GM15510 (cell line): Measurements from ENCODE around the gene ZNF665.
A peak's percentile ranks its signal among the peaks of the same experiment; 100 is the strongest.

Experiments
- POLR2A ChIP-seq: IDR thresholded peaks from 3 replicates; pipeline ENCODE4 v1.6.1; 2011; ENCODE audit warnings: borderline replicate concordance; ENCODE audit not compliant: insufficient read length; ENCODE audit errors: extremely low read depth

ZNF665 gene

DNA sequence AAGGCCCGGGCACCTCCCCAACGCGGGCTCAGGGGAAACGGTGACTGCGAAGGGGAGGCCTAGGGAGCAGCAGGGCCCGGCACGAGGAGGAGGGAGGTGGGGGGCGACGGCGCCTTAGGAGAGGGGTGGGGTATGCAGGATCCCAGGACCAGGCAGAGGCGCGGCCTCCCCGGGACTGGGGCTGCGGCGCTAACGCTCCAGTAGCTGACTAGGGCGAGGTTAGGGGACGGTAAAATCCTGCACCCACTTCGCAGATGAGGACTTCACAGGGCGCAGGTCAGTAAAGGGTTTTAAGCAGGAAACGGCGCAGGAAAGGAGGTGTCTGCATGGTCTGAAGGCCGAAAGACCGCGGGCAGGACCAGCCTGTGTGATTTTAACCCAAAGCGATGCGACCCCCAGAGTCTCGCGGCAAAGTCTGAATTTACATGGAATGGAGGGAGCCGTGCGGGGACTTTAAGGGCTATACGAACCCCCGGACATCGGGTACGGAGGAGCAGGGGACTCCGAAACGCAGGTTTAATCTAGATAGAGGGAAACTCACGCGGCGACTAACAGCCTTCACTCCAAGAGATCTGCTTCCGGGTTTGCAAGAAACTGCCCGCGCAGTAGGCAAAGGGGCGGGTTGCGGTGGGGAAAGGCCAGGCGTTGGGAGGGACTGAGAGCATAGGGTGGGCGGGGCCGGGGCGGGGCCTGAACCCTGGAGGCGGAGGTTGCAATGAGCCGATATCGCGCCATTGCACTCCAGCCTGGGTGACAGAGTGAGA lies at the start of gene ZNF665:
Gene ZNF665, minus strand, starts transcription at position 588 of the 764 bp plus-strand sequence. CDS start 10,460 bp downstream, outside the sequence.
- peak; percentile 41 for TF ChIP-seq POLR2A

DNA sequence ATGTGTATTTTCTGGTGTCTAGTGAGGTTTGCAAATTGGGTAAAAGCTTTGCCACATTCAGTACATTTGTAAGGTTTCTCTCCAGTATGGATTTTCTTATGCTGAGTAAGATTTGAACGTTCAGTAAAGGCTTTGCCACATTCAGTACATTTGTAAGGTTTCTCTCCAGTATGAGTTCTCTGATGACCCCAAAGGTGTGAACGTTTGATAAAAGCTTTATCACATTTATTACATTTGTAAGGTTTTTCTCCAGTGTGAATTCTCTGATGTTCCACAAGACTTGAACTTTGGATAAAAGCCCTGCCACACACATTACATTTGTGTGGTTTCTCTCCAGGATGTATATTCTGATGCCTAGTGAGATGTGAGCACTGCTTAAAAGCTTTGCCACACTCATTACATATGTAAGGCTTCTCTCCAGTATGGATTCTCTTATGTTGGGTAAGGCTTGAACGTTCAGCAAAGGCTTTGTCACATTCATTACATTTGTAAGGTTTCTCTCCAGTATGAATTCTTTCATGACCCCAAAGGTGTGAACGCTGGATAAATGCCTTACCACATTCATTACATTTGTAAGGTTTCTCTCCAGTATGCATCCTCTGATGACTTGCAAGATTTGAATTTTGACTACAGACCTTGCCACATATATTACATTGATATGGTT lies 44.1 kb upstream of the ZNF665 start:
- TF ChIP-seq POLR2A = no peak

DNA sequence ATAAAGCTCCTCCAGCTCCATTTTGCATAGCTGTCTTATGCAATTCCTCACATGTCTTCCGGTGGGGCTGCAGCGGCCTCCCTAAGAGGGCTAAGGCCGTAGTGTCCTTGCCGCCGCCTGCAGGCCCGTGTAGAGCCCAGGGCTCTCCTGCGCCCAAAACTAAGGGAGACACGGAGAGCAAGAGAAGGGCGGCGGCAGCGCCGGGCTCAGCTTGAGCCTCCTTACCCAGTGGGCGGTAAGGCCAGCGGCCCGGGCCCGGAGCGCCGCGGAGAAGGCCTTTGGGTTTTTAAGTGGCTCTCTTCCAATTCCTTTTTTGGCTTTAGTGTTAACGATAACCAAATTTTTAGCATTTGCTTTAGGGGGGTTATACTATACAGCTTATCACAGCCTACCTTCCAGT lies 31.4 kb upstream of the ZNF665 start:
- no peak for TF ChIP-seq POLR2A

- TF ChIP-seq POLR2A = no peak
These were observed 19.7 kb upstream of the ZNF665 start for GRCh38 chr19:53212703-53213320.

DNA sequence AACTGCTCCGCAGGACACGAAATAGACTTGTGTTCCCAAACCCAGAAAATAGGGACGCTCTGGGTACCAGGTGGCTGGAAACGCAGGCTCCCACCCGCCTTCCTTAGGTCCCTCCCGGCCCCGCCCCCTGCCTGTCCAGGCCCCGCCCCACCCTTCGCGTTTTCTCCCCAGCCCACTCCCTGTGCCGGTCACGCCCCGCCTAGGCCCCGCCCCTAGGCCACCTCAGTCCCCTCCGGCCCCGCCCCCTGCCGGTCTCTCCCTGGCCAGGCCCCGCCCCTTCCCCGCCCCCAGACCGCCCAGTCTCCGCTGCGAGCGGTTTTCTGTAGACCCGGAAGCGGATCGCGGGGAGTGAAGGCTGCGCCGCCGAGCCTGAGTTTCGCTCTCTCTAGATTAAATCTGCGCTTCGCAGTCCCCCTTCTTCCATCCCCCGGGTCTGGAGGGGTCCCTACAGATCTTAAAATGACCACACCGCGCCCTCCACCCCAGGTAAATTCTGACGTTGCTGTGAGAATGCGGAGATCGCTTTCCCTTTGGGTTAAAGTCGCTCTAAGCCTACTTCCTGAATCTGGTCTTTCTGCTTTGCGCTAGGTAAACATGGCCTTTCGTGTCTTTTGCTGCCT lies 3.7 kb upstream of the ZNF665 start:
- peak; percentile 61 for TF ChIP-seq POLR2A

GRCh38 chr19:53195265-53195903 lies 2.2 kb upstream of the ZNF665 start:
- TF ChIP-seq POLR2A = no peak

DNA sequence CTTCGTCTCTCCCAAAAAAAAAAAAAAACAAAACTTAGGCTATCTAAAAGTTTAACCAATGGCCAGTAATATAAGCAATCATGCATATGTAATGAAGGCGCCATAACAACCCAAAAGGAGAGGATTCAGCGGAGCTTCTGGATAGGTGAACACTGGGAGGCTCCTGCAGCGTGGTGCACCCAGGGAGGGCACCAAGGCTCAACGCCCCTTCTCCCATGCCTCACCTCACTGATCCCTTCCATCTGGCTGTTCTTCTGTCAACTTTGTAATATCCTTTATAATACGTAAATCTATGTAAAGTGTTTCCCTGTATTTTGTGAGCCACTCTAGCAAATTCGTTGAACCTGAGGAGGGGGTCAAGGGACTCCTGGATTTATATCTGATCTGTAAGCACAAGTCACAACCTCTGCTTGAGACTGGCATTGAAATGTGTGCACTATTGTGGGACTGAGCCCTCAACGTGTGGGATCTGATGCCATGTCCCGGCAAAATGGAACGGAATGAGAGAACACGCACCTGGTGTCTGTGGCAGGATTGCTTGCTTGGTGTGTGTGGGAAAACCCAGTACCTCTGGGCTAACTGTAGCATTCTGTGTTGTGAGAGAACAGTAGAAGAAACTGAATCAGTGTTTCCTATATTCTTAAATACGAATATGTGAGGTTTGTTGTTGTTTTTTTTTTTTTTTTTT lies 521 bp upstream of the ZNF665 start:
- no peak for TF ChIP-seq POLR2A

DNA sequence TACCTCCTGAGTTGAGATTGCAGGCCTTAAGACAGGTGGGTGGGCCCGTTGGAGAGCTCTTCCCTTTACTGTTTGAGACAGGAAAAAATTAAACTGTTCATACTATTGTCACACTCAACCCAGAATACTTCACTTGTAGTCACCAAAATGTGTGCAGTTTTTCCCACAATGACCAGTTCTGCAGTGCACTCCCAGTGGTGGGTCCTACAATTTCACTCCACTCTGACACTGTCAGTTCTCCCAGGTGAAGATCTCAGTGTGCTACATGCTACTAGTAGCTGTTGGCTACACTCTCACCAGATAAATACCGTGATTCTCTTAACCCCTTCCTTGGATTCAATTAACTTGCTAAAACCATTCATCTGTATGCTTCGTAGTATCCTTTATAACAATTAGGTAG lies 2.9 kb downstream of the ZNF665 start:
- no peak for TF ChIP-seq POLR2A

- no peak for TF ChIP-seq POLR2A
These were observed 9.9 kb downstream of the ZNF665 start for GRCh38 chr19:53183146-53183764.

DNA sequence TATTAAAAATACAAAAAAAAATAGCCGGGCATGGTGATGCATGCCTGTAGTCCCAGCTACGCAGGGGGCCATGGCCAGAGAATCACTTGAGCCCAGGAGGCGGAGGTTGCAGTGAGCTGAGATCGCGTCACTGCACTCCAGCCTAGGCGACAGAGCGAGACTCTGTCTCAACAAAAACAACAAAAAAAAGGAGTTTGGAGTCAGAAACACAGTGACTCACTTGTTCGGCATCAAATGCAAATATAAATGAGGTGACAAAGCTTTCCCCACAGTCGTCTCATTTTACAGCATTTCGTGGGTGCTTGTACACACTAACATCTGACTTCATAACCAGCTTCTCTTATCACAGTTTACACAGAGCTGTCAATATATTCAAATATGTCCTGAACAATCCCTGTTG lies 11.0 kb downstream of the ZNF665 start:
- no peak for TF ChIP-seq POLR2A

DNA sequence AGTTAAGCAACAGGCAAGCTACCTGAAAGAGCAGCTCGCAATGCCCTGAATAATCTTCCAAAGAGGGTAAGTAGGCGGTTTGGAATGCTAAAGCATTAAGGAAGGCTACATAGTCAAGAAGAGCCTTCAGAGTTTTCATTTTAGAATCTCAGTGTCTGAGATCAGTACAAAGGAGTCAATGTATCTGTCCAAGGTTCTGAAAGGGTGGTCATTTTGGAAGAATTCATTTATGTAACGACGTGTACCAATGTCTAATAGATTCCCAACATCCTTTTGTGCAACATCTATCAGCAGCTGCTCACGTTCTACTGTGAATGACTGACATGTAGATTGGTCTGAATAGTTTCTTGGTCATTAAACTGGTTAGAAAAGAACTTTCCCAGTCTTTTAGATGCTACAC lies 15.2 kb downstream of the ZNF665 start:
- no peak for TF ChIP-seq POLR2A

- TF ChIP-seq POLR2A = no peak
These were observed 20.3 kb downstream of the ZNF665 start for GRCh38 chr19:53172889-53173288.

DNA sequence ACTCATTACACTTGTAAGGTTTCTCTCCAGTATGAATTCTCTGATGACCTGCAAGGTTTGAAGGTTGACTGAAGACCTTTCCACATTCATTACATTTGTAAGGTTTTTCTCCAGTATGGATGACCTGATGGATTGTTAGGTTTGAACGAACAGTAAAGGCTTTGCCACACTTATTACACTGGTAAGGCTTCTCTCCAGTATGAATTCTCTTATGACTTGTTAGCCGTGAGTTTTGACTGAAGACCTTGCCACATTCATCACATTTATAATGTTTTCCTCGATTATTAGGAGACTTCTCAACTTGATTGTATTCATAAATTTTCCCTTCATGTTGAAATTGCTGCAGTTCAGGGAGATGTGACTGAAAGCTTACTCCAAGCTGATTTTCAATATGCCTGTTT lies 27.5 kb downstream of the ZNF665 start:
- no peak for TF ChIP-seq POLR2A

DNA sequence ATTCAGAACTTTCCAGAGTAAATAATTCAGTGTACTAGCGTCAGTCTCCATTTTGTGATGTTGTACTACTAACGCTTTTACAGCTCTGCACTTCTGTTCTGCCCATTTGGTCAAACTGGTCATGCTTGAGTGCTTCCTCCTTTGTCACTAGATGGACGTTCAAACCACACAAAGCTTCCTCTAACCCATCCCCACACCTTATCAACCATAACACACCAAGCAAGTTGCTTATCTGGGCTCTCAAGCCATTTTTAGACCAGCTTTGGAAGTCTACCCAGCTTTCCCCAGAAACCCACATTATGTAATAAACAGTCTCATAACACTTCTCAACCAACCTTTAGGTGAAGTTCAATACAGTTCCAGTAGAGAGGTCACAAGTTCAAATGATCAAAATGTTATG lies 32.0 kb downstream of the ZNF665 start:
- no peak for TF ChIP-seq POLR2A
